Activated gamma-delta T cell treated with anti-CD3 and anti-CD28 coated beads, Interleukin-2, amount 50 U/mL, for 16 hours (primary cell): ENCODE data around the gene KCNH2.
A peak's percentile ranks its signal among the peaks of the same experiment; 100 is the strongest.
"Not testable (repeated sequence)": the region's sequence is repeated elsewhere in the genome, so short reads cannot be mapped to it uniquely, and the experiment has no call there.

Experiments
- DNase-seq: peaks from one replicate; pipeline ENCODE4 v3.0.0-alpha.2; 2020; ENCODE audit warnings: low read depth

Gene KCNH2

GRCh38 chr7:150934045-150934766 lies 43.9 kb downstream of the KCNH2 start:
- no peak for DNase-seq

DNA sequence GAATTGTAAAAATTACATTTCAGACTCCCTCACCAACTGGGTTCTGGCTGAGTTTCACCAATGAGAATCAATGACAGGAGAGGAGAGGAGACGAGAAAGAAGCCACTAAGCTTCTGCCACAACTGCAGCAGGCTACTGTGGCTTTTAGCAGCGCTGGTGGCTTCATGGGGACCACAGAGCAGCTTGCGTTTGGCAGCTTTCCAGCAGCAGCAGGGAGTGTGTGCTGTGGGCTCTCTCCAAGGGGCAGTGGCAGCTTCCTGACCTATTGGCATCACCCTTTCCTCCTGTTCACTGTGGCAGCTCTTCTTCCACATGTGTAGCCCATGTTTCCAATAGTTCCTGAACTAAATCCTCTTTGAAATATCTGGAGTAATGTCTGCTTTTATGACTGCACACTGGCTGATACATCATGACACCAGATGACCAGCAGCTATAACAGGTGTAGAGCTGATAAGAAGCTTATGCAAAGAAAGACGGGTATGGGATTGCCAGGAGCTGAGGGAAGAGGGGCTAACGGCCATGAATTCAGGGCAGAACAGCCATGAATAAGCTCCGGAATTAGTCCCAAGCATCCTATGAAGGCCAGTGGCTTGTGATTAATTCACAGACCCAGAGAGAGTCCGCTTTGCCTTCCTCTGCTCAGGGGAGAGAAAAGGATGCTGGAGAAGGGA lies 46.8 kb downstream of the KCNH2 start:
- peak; percentile 13 for DNase-seq

DNA sequence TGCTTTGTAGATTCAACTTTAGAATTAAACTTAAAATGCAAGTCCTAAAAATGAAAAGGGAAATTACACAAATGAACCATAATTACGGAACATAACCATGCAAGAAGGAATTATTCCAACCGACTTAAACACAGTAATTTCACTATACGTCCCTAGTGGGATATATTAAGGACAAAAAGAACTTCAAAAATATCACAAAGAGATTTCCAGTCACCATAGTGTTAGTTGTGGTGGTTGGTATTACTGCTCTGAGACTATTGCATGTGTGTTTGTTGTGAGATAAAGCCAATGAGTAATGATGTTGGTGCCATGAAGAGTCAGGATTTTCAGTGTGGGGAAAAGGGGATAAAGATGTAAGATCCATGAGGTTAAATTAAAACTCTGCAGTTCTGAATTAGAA lies 49.6 kb downstream of the KCNH2 start:
- DNase-seq, result no peak

- no peak for DNase-seq
Measured at GRCh38 chr7:150927956-150928344, 50.2 kb downstream of the KCNH2 start.

DNA sequence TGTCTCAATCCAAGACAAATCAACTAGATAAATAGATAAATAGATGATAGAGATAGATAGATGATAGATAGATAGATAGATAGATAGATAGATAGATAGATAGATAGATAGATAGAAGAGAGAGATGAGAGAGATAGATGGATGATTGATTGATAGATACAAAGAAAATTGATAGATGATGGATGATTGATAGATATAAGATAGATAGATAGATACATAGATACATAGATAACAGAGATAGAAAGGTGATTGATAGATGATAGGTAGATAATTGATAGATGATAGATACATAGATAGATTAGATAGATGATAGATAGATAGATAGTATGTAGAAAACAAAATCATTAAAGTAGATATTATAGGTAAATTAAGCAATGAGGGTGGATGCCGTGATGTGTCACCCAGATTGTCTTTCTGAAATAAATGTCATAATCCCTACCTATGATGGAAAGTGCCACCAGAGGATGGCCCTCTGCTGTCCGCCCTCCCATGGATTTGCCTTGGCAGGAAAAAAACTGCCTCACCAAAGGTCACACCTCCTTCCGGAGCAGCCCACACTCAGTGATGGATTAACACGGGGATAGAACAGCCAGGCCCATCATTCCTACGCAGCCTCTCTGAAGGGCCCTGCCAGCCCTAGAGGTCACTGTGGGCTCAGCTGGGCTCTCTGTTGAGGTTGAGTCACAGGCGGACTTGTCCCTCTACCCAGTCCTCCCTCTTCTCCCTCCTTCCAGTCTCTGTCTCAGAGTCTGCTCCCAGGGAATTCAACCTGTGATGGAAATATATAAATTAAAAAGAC lies 50.8 kb downstream of the KCNH2 start:
- DNase-seq, result no peak

DNA sequence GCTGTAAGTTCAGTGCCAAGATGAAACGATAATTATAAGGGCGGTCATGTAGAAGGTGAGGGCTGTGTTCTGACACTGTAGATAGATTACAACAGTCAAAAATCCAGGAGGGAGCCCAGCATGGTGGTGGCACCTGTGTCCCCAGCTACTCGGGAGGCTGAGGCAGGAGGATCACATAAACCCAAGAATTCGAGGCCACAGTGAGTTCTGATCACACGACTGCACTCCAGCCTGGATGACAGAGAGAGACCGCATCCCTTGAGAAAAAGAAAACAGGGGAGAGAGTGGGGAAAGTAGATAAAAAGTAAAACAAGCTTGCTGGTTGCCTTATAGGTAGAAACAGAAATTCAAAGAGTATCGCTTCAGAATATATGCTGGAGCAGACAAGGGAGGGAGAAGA lies 52.1 kb downstream of the KCNH2 start:
- DNase-seq, result no peak

DNA sequence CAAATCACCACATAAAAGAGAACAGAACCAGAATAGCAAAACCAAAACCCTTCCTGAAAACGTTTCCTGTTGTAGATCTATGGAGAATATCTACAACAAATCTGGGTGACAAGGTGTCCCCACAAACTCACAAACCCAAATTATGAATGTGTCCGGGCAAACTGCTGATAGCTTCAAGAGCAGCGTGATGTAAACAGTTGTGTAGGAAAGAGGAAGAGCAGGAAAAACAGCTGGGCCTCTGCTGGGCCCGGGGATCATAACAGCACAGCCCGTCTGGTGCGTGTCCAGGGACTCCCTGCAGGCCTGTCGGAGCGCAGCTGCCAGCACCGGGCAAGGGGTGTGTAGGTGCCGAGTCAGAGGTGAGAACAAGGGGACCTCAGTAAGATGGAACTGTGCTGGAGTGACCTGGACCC lies 53.7 kb downstream of the KCNH2 start:
- no peak for DNase-seq

DNA sequence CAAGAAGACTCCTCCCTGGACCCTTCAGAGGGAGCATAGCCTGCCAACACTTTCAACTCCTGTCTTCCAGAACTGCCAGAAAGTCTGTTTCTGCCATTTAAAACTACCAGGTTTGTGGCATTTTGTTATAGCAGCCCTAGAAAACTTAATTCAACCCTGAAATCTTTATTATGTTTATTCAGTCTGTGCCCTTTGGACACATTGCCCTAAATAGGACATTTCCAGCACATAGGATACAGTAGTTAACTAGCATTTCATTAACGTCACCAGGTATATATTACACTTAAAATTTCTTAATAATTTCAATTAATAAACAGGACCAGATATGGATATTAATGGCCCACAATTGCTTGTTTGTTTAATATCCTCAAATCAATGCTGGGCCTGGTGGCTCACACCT lies 54.3 kb downstream of the KCNH2 start:
- DNase-seq, result no peak

- no peak for DNase-seq
Measured at GRCh38 chr7:150923196-150923595, 54.9 kb downstream of the KCNH2 start.

- DNase-seq, result no peak
Measured at GRCh38 chr7:150919160-150919559, 59.0 kb downstream of the KCNH2 start.

- no peak for DNase-seq
Measured at GRCh38 chr7:150918378-150918777, 59.7 kb downstream of the KCNH2 start.

GRCh38 chr7:150917969-150918368 lies 60.2 kb downstream of the KCNH2 start:
- DNase-seq, result no peak

GRCh38 chr7:150916670-150917069 lies 61.5 kb downstream of the KCNH2 start:
- no peak for DNase-seq

DNA sequence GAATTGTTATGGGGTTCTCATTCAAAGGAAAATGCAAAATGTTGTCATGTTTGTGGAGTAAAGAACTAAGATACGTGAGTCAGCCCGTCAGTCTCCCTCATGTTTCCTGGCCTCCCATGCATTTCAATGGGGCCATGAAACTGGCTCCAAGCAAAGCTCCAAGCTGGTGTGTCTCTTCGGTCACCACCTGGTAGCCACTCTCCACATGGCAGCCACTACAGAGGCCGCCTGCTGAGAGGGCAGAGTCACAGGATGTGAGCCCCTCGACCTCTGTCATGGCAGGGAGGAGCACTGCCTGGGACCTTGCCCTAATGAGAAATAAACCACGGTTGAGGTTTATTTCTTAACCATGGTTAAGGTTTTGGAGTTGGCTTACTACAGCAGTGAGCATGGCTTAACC lies 63.2 kb downstream of the KCNH2 start:
- DNase-seq, result no peak

DNA sequence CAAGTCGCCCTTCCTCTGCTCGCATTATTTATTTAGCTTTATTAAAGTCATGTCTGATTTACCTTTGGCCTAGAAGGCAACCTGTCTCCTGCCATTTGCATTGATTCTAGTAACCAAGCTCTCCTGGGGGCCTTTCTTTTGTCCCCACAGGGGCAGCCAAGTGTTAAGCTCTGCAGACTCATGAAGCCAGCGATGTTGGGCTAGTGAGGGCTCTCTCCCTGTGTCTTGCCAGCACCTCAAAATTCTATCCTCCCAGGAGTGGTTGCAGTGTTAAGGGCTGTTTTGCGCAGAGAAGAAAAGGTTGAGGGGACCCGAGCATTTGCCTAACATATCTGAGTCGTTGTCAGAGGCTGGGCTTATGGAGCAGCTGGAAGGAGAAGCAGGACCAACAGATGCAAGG lies 63.9 kb downstream of the KCNH2 start:
- DNase-seq, result no peak

DNA sequence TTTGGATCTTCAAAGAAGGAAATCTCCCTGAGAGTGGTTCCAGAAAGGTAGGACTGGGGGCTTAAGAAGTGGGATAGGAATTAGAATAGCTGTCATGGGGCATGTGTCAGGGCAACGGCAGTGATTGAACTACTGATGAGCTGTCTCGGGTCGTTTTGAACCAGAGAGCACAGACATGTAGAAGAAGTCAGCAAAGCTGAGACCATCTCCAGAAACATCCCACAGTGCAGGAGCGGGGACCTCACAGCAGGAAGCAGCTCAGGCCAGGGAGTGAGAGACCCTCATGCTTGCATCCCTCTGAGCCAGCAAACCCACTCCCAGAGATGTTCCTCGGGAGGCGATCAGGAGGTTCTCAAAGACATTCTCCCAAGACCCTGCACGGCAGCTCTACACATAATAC lies 65.7 kb downstream of the KCNH2 start:
- no peak for DNase-seq

- no peak for DNase-seq
Measured at GRCh38 chr7:150911590-150912267, 66.4 kb downstream of the KCNH2 start.

DNA sequence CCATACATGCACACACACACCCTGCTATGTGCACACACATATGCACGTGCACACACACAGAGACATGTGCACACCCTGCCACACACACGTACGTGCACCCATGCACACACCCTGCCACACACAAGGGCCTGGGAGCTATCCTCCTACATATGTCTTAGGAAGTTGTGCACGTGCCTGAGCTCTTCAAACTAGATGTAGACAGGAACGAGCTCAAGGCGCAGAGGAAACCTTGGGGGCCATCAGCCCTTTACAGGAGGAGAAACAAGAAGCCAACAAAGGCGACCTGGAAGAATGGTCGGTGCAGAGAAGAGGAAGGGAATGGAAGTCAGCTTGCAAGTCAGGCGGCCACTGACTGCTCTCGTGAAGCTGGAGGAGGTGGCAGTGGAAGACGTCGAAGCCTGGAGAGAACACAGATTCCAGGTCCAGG lies 67.1 kb downstream of the KCNH2 start:
- DNase-seq, result no peak

GRCh38 chr7:150910305-150910995 lies 67.7 kb downstream of the KCNH2 start:
- not testable (repeated sequence) for DNase-seq

DNA sequence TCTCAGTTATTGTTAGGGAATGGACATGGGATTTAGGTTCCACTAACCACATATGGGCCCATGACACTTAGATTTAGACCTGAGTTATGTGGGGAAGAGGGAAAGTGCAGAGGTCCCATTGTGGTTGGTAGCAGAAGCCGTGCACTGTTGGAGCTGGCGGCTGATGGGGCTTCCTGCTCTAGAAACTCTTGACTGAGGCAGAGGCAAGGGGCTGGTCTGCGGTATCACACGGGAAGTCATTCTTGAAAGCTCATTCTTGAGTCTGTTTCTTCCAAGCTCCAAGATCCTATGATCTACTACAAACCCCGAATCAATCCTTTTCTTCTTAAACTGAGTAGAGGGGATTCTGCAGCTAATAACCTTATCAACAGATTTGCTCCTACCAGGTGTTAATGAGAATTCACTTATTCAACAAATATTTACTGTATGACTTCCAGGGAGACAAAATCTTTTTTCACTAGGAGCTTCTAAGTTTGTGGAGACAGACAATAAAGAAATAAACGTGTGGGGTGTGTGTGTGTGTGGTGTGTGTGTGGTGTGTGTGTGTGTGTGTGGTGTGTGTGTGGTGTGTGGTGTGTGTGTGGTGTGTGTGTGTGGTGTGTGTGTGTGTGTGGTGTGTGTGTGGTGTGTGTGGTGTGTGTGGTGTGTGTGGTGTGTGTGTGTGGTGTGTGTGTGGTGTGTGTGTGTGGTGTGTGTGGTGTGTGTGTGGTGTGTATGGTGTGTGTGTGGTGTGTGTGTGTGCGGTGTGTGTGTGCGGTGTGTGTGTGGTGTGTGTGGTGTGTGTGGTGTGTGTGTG lies 68.7 kb downstream of the KCNH2 start:
- DNase-seq, result peak; percentile 32

- DNase-seq, result no peak
Measured at GRCh38 chr7:150908173-150908572, 69.9 kb downstream of the KCNH2 start.
